Measurements from ENCODE around the gene ZNF479.
"Not testable (repeated sequence)": the region's sequence is repeated elsewhere in the genome, so short reads cannot be mapped to it uniquely, and the experiment has no call there.

ZNF479 gene

GRCh38 chr7:57132336-57132735 is at the start of gene ZNF479:
Gene ZNF479, minus strand, starts transcription at chr7:57132436. Its CDS starts 112 bp downstream, at chr7:57132324.
- not testable (repeated sequence) for ATAC-seq (ENCODE audit: insufficient read depth, low read depth); H3K27ac ChIP-seq (ENCODE audit: low read length); H3K36me3 ChIP-seq (ENCODE audit: insufficient read depth, low read length); H3K79me2 ChIP-seq (ENCODE audit: insufficient read depth, low read length); DNase-seq; H3K4me3 ChIP-seq (ENCODE audit: low read depth in 1 of 2, low read length in 2 of 2); H3K27me3 ChIP-seq (ENCODE audit: insufficient read depth, low read length, poor library complexity); H3K4me1 ChIP-seq (ENCODE audit: insufficient read depth, low read length); H3K4me2 ChIP-seq (ENCODE audit: insufficient read depth, low read length); H4K20me1 ChIP-seq (ENCODE audit: insufficient read depth, low read length); H2AFZ ChIP-seq (ENCODE audit: low read depth, low read length); H3K9ac ChIP-seq (ENCODE audit: low read depth, low read length); H3K9me3 ChIP-seq (ENCODE audit: insufficient read depth, low read length, severe bottlenecking)

GRCh38 chr7:57182031-57182430 is 49.8 kb upstream of the ZNF479 start:
- DNase-seq, result no peak
- Histone ChIP-seq H3K4me2 (ENCODE audit: insufficient read depth, low read length) (no peak overlapping the region), H4K20me1 (ENCODE audit: insufficient read depth, low read length) (no peaks in the 10 kb centered on the region), H3K9ac (ENCODE audit: low read depth, low read length) (no peak overlapping the region), H3K27ac (ENCODE audit: low read length) (no peak overlapping the region), H2AFZ (ENCODE audit: low read depth, low read length) (no peak overlapping the region), H3K4me1 (ENCODE audit: insufficient read depth, low read length) (no peaks in the 10 kb centered on the region), H3K79me2 (ENCODE audit: insufficient read depth, low read length) (no peaks in the 10 kb centered on the region), H3K4me3 (ENCODE audit: low read depth in 1 of 2, low read length in 2 of 2) (no peak overlapping the region), H3K36me3 (ENCODE audit: insufficient read depth, low read length) (no peaks in the 10 kb centered on the region), H3K27me3 (ENCODE audit: insufficient read depth, low read length, poor library complexity) (no peaks in the 10 kb centered on the region), H3K9me3 (ENCODE audit: insufficient read depth, low read length, severe bottlenecking) (peaks cover 30% of the 10 kb centered on the region)
- TF ChIP-seq CTCF (IDR thresholded peaks at IDR 0.05; ENCODE audit: borderline replicate concordance, extremely low read depth, low read length, poor library complexity, severe bottlenecking) (no peak), EZH2 (IDR thresholded peaks at IDR 0.05; ENCODE audit: borderline replicate concordance, low read depth, low read length, severe bottlenecking) (no peak)
- ATAC-seq (ENCODE audit: insufficient read depth, low read depth), result no peak

GRCh38 chr7:57181281-57181680 is 49.0 kb upstream of the ZNF479 start:
- no peaks in the 10 kb centered on the region for H4K20me1 ChIP-seq (ENCODE audit: insufficient read depth, low read length)
- H3K9me3 ChIP-seq (ENCODE audit: insufficient read depth, low read length, severe bottlenecking), result peaks cover 30% of the 10 kb centered on the region
- no peaks in the 10 kb centered on the region for H3K36me3 ChIP-seq (ENCODE audit: insufficient read depth, low read length)
- no peak overlapping the region for H3K4me2 ChIP-seq (ENCODE audit: insufficient read depth, low read length)
- H3K9ac ChIP-seq (ENCODE audit: low read depth, low read length), result no peak overlapping the region
- no peaks in the 10 kb centered on the region for H3K4me1 ChIP-seq (ENCODE audit: insufficient read depth, low read length)
- no peak overlapping the region for H3K27ac ChIP-seq (ENCODE audit: low read length)
- H3K4me3 ChIP-seq (ENCODE audit: low read depth in 1 of 2, low read length in 2 of 2), result no peak overlapping the region
- ATAC-seq (ENCODE audit: insufficient read depth, low read depth) (no peak), DNase-seq (no peak)
- no peak for TF ChIP-seq EZH2 (IDR thresholded peaks at IDR 0.05; ENCODE audit: borderline replicate concordance, low read depth, low read length, severe bottlenecking)
- TF ChIP-seq CTCF (IDR thresholded peaks at IDR 0.05; ENCODE audit: borderline replicate concordance, extremely low read depth, low read length, poor library complexity, severe bottlenecking), result no peak
- H2AFZ ChIP-seq (ENCODE audit: low read depth, low read length), result no peak overlapping the region
- H3K27me3 ChIP-seq (ENCODE audit: insufficient read depth, low read length, poor library complexity), result no peaks in the 10 kb centered on the region
- H3K79me2 ChIP-seq (ENCODE audit: insufficient read depth, low read length), result no peaks in the 10 kb centered on the region

GRCh38 chr7:57179776-57180415 is 47.7 kb upstream of the ZNF479 start:
- H3K79me2 ChIP-seq (ENCODE audit: insufficient read depth, low read length), result no peaks in the 10 kb centered on the region
- ATAC-seq (ENCODE audit: insufficient read depth, low read depth) (no peak), DNase-seq (no peak)
- H3K27me3 ChIP-seq (ENCODE audit: insufficient read depth, low read length, poor library complexity), result no peaks in the 10 kb centered on the region
- H3K9ac ChIP-seq (ENCODE audit: low read depth, low read length), result no peak overlapping the region
- no peak overlapping the region for H2AFZ ChIP-seq (ENCODE audit: low read depth, low read length)
- H3K27ac ChIP-seq (ENCODE audit: low read length), result no peak overlapping the region
- no peaks in the 10 kb centered on the region for H3K36me3 ChIP-seq (ENCODE audit: insufficient read depth, low read length)
- no peak overlapping the region for H3K4me2 ChIP-seq (ENCODE audit: insufficient read depth, low read length)
- no peaks in the 10 kb centered on the region for H3K4me1 ChIP-seq (ENCODE audit: insufficient read depth, low read length)
- no peaks in the 10 kb centered on the region for H4K20me1 ChIP-seq (ENCODE audit: insufficient read depth, low read length)
- TF ChIP-seq CTCF (IDR thresholded peaks at IDR 0.05; ENCODE audit: borderline replicate concordance, extremely low read depth, low read length, poor library complexity, severe bottlenecking) (no peak), EZH2 (IDR thresholded peaks at IDR 0.05; ENCODE audit: borderline replicate concordance, low read depth, low read length, severe bottlenecking) (no peak)
- no peak overlapping the region for H3K4me3 ChIP-seq (ENCODE audit: low read depth in 1 of 2, low read length in 2 of 2)
- H3K9me3 ChIP-seq (ENCODE audit: insufficient read depth, low read length, severe bottlenecking), result peaks cover 36% of the 10 kb centered on the region

All from DND-41 (cell line).